Fibroblast of peridontal ligament (primary cell): ENCODE results near the gene MN1.
A peak's percentile ranks its signal among the peaks of the same experiment; 100 is the strongest.
"Not testable (repeated sequence)": the region's sequence is repeated elsewhere in the genome, so short reads cannot be mapped to it uniquely, and the experiment has no call there.

Source experiments
- DNase-seq: peaks from one replicate; pipeline ENCODE4 v3.0.0-alpha.2; 2010; ENCODE audit errors: extremely low read depth

The MN1 gene

DNA sequence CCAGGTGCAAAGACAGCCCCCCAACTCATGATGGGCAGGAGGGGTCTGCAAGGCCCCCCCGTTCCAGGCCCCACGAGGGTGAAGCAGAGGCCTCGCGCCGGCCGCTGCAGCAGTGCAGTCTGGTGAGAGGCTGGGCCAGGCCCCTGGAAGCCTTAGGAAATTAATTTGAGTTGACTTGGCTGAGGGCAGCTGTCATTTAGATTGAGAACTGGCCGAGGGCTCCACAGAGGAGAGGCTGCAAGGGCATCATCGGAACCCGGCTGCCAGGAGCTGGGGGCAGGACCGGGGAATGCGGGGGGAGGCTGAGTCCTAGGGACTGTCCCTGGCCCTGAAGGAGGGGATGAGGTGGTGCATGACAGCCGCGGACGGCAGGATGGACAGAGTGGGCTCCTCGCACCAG, 39.9 kb downstream of the MN1 start:
- no peak for DNase-seq

DNA sequence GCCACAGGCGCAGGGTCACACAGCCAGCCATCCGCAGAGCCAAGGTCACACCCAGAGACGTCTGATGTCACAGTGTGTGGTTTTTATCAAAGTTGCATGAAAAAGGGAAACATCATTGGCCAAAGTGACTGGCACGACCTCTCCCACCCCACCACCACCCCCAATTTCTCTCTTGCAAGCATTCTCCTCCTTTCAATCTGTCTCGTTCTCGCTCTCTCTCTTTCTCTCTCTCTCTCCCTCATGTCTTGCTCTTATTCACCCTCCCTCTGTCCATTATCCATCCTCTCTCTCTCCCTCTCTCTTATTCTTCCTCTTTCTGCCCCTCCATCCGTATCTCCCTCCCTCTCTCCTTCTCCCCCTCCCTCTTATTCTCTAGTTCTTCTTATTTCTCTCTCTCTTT, 40.6 kb downstream of the MN1 start:
- no peak for DNase-seq

- DNase-seq, result no peak
Observed at GRCh38 chr22:27760474-27760873, 41.1 kb downstream of the MN1 start.

- DNase-seq, result no peak
Observed at GRCh38 chr22:27757928-27758525, 43.5 kb downstream of the MN1 start.

- no peak for DNase-seq
Observed at GRCh38 chr22:27756212-27756660, 45.3 kb downstream of the MN1 start.

DNA sequence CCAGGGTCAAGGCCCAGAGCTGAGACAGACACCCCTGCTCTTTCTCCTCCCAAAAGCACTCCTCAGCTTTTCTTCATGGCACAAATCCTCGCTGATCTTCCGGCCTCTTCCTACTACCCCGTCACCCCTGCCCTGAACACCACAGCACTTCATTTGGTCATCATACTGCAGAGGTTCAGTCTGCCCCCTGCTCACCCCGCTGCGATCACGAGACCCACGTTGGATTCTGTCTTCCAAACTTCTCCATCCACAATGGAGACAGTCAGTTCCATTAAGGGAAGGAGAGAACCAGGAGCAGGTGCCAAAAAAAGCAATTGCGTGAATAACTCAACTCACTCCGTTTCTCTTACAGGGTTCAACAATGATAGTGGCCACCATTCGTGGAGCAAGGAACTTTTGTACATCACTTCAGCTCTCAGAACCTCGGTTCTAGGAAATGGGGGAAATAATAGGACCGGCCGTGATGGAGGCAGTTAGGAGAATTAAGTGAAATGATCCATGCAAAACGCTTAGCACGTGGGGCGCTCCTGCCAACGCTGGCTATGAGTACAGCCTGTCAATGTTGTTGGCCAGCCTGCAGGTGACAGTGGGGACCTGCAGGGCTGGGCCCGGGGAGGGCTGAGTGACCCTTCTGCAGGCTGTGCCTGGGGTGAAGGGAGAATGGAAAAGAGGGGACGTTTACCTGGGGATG, 45.9 kb downstream of the MN1 start:
- DNase-seq, result no peak

DNA sequence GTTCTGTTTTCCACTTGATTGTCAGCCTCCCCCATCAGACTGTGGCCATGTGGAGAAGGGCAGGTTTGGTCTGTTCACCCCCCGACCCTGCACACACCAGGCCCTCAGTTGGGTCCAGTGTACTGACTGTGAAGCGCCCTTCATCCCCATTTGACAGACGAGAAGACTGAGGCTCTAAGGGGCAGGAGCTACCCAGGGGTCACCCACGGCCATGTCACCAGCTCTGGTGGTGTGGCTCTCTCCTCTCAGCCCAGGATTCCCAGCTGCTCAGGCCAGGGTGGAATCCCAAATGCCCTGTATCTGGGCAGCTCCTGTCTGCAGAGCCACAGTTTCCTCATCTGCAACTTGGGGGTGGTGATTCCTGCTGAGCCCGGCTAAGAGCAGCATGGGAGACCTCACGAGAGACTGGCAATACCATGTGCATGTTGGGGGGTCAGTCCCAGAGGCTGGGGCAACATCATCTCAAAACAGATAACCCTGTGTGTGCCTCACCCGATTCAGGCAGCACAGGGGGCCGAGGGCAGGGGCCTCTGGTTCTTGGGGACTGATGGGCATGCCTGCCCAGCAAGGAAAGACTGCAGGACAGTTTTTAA, 46.6 kb downstream of the MN1 start:
- DNase-seq, result no peak

GRCh38 chr22:27754247-27754887, 47.2 kb downstream of the MN1 start:
- DNase-seq, result no peak

DNA sequence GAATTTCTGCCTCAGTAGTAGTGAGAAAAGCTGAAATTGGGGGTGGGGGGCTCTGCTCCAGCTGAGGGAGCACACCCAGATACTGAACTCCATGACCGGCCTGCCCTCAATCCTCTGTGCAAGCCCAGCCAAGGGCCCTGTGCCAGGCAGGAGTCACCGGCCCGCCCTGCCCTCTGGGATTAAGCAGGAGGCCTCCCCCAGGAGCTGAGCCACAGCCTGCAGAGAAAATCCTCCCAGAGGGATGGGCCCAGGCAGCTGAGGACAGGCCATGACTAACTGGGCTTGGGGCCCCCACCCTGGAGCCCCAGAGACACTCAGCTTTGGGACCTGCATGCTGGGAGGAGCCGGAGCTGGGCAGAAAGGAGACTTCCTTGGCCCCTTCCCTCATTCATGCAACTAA, 48.8 kb downstream of the MN1 start:
- DNase-seq, result peak; percentile 48

GRCh38 chr22:27752141-27752540, 49.4 kb downstream of the MN1 start:
- DNase-seq, result no peak

GRCh38 chr22:27751277-27752070, 50.1 kb downstream of the MN1 start:
- no peak for DNase-seq

- DNase-seq, result no peak
Observed at GRCh38 chr22:27750584-27751265, 50.8 kb downstream of the MN1 start.

- peak; percentile 21 for DNase-seq
Observed at GRCh38 chr22:27749597-27750225, 51.8 kb downstream of the MN1 start.

- DNase-seq, result peak; percentile 83
Observed at GRCh38 chr22:27748751-27749191, 52.8 kb downstream of the MN1 start.

- DNase-seq, result no peak
Observed at GRCh38 chr22:27748349-27748748, 53.2 kb downstream of the MN1 start.

GRCh38 chr22:27747396-27748221, 53.9 kb downstream of the MN1 start:
- peak; percentile 46 for DNase-seq

DNA sequence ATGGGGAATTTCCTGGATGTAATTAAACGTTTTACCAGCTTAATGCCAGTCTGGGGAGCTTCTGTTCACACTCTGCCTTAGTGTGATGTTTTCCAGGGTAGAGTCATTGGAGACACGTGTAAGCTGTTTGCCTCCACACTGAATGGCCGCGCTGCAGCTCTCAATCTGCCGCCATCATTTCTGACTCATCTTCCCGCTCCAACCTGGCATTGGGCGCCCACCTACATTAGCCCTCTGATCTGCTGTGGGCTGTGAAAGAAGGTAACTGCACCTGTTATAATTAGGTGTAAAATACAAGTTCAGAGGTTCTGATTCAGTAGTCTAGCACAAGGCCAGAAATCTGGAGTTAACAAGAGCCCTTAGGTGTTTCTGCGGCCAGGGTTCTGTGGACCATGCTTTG, 54.6 kb downstream of the MN1 start:
- no peak for DNase-seq

DNA sequence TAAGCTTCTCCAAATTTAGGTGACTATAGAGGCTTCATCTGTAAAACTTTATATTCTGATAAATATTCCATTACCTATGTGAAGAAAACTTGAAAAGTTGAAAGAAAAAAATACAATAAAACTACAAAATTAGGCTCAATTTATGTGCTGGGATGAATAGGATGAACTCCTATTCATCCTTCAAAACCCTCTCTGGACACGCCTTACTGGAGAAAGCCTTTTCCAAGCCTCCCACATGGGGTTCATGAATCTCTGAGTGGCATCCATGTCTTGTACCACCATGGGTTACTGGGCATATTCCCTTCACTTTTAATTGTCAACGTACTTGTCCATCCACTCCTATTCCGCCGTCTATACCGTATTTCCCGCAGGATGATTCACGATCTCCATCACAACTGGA, 55.7 kb downstream of the MN1 start:
- DNase-seq, result no peak

GRCh38 chr22:27745154-27745553, 56.4 kb downstream of the MN1 start:
- no peak for DNase-seq

DNA sequence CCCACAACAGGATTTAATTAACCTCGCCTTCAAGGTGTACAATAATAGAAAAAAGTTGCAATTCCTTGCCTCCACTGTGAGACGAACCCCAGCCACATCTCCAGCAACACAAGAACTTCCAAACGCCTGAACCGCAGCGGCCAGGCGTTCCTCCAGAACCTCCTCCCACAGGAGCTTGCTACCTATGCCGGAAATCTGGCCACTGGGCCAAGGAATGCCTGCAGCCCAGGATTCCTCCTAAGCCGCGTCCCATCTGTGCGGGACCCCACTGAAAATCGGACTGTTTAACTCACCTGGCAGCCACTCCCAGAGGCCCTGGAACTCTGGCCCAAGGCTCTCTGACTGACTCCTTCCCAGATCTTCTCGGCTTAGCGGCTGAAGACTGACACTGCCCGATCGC, 57.5 kb downstream of the MN1 start:
- DNase-seq, result not testable (repeated sequence)
